ENCODE results near the gene IGSF5. TPM values are rescaled to one million over a fixed set of nuclear protein-coding genes. Genes with fewer than 3 reads are reported as not detected.

The IGSF5 gene
- total RNA-seq, 4 donors from 2014 or later, result 0.50 to 1.9 TPM; not detected in 2

GRCh38 chr21:39805983-39806382, 61.0 kb downstream of the IGSF5 start:
- ATAC-seq, result no peak
- Histone ChIP-seq H3K27ac (no peak overlapping the region), H3K27me3 (no peaks in the 10 kb centered on the region), H3K36me3 (no peaks in the 10 kb centered on the region), H3K9me3 (no peaks in the 10 kb centered on the region), H3K4me3 (no peak overlapping the region), H3K4me1 (no peaks in the 10 kb centered on the region)
- no peak for TF ChIP-seq POLR2A (IDR thresholded peaks at IDR 0.05)
- TF ChIP-seq POLR2AphosphoS5 (IDR thresholded peaks at IDR 0.05), result no peak
- TF ChIP-seq EP300 (IDR thresholded peaks at IDR 0.05), result no peak
- TF ChIP-seq, protein P1, sequence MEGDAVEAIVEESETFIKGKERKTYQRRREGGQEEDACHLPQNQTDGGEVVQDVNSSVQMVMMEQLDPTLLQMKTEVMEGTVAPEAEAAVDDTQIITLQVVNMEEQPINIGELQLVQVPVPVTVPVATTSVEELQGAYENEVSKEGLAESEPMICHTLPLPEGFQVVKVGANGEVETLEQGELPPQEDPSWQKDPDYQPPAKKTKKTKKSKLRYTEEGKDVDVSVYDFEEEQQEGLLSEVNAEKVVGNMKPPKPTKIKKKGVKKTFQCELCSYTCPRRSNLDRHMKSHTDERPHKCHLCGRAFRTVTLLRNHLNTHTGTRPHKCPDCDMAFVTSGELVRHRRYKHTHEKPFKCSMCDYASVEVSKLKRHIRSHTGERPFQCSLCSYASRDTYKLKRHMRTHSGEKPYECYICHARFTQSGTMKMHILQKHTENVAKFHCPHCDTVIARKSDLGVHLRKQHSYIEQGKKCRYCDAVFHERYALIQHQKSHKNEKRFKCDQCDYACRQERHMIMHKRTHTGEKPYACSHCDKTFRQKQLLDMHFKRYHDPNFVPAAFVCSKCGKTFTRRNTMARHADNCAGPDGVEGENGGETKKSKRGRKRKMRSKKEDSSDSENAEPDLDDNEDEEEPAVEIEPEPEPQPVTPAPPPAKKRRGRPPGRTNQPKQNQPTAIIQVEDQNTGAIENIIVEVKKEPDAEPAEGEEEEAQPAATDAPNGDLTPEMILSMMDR (IDR thresholded peaks at IDR 0.05), result no peak
- WGBS, 2 donors (ENCODE audit: low coverage in 1 of 2), result 89% methylated on average over 1 of the region's 1 CpG; no CpG with 5 or more reads in 1 of the 2 donors

GRCh38 chr21:39807738-39808137, 62.8 kb downstream of the IGSF5 start:
- peaks cover 0 to 2% (median 0%) of the 10 kb centered on the region in 3 donors for H3K9me3 ChIP-seq
- no peaks in the 10 kb centered on the region for H3K27me3 ChIP-seq
- no peak overlapping the region for H3K4me3 ChIP-seq
- no peak for TF ChIP-seq EP300 (IDR thresholded peaks at IDR 0.05)
- H3K36me3 ChIP-seq, result no peaks in the 10 kb centered on the region
- no peak overlapping the region for H3K27ac ChIP-seq
- no peaks in the 10 kb centered on the region for H3K4me1 ChIP-seq
- 69 to 83% methylated on average over 3 of the region's 3 CpGs for WGBS, 2 donors (ENCODE audit: low coverage in 1 of 2)
- ATAC-seq, result no peak

- TF ChIP-seq POLR2AphosphoS5 (IDR thresholded peaks at IDR 0.05) (no peak), POLR2A (IDR thresholded peaks at IDR 0.05) (no peak), EP300 (IDR thresholded peaks at IDR 0.05) (no peak)
- TF ChIP-seq, protein P1 (IDR thresholded peaks at IDR 0.05), result no peak
- H3K4me1 ChIP-seq, result no peaks in the 10 kb centered on the region
- no peaks in the 10 kb centered on the region for H3K36me3 ChIP-seq
- peaks cover 0 to 4% (median 0%) of the 10 kb centered on the region in 3 donors for H3K9me3 ChIP-seq
- no peaks in the 10 kb centered on the region for H3K27me3 ChIP-seq
- 91 to 93% methylated on average over 2 to 4 of the region's 5 CpGs for WGBS, 2 donors (ENCODE audit: low coverage in 1 of 2)
- no peak overlapping the region for H3K4me3 ChIP-seq
- ATAC-seq, result no peak
- H3K27ac ChIP-seq, result no peak overlapping the region
These were observed 65.0 kb downstream of the IGSF5 start for GRCh38 chr21:39809936-39810335.

- Histone ChIP-seq H3K27ac (no peak overlapping the region), H3K36me3 (no peaks in the 10 kb centered on the region), H3K4me3 (no peak overlapping the region), H3K4me1 (no peaks in the 10 kb centered on the region), H3K9me3 (peaks cover 0 to 4% (median 0%) of the 10 kb centered on the region in 3 donors), H3K27me3 (no peaks in the 10 kb centered on the region)
- TF ChIP-seq EP300 (IDR thresholded peaks at IDR 0.05) (no peak), POLR2AphosphoS5 (IDR thresholded peaks at IDR 0.05) (no peak), POLR2A (IDR thresholded peaks at IDR 0.05) (no peak)
- TF ChIP-seq, protein P1 (IDR thresholded peaks at IDR 0.05), result no peak
- 71% methylated on average over 1 of the region's 1 CpG; no CpG with 5 or more reads in 1 of the 2 donors for WGBS, 2 donors (ENCODE audit: low coverage in 1 of 2)
- ATAC-seq, result no peak
These were observed 68.0 kb downstream of the IGSF5 start for GRCh38 chr21:39812983-39813382.

- ATAC-seq, result no peak
- H3K27me3 ChIP-seq, result no peaks in the 10 kb centered on the region
- H3K4me3 ChIP-seq, result no peak overlapping the region
- no peaks in the 10 kb centered on the region for H3K4me1 ChIP-seq
- H3K36me3 ChIP-seq, result no peaks in the 10 kb centered on the region
- H3K27ac ChIP-seq, result no peak overlapping the region
- WGBS, 2 donors (ENCODE audit: low coverage in 1 of 2), result 75 to 100% methylated on average over 1 to 2 of the region's 2 CpGs
- H3K9me3 ChIP-seq, result no peaks in the 10 kb centered on the region
- TF ChIP-seq POLR2A (IDR thresholded peaks at IDR 0.05) (no peak), POLR2AphosphoS5 (IDR thresholded peaks at IDR 0.05) (no peak)
These were observed 73.6 kb downstream of the IGSF5 start for GRCh38 chr21:39818557-39818956.

GRCh38 chr21:39822042-39822441, 77.1 kb downstream of the IGSF5 start:
- Histone ChIP-seq H3K4me1 (no peaks in the 10 kb centered on the region), H3K9me3 (no peaks in the 10 kb centered on the region), H3K27ac (no peak overlapping the region), H3K4me3 (no peak overlapping the region), H3K36me3 (no peaks in the 10 kb centered on the region), H3K27me3 (no peaks in the 10 kb centered on the region)
- WGBS, 2 donors (ENCODE audit: low coverage in 1 of 2), result 76 to 88% methylated on average over 2 to 3 of the region's 3 CpGs
- ATAC-seq, result no peak
- TF ChIP-seq EP300 (IDR thresholded peaks at IDR 0.05) (no peak), POLR2AphosphoS5 (IDR thresholded peaks at IDR 0.05) (no peak)
